Progenitor cell of endocrine pancreas (in vitro differentiated cells): ENCODE measurements around the gene PACC1. TPM values are rescaled to one million over a fixed set of nuclear protein-coding genes. Genes with fewer than 3 reads are reported as not detected.
A peak's percentile ranks its signal among the peaks of the same experiment; 100 is the strongest.

Source experiments
- DNase-seq: peaks from one replicate; pipeline ENCODE4 v3.0.0; 2021; ENCODE audit warnings: low spot score; ENCODE audit not compliant: unreplicated experiment
- H3K27ac Mint-ChIP-seq: 2 replicates; pipeline ENCODE4 v1.8.0; 2021; ENCODE audit warnings: mild to moderate bottlenecking, moderate library complexity, mixed read lengths
- H3K27me3 Mint-ChIP-seq: 2 replicates; pipeline ENCODE4 v1.8.0; 2021; ENCODE audit warnings: mixed read lengths
- H3K36me3 Mint-ChIP-seq: 2 replicates; pipeline ENCODE4 v1.8.0; 2022; ENCODE audit warnings: mixed read lengths; ENCODE audit not compliant: insufficient read depth
- H3K4me1 Mint-ChIP-seq: 2 replicates; pipeline ENCODE4 v1.8.0; 2021; ENCODE audit warnings: low read depth, mixed read lengths
- H3K4me3 Mint-ChIP-seq: 2 replicates; pipeline ENCODE4 v1.8.0; 2021; ENCODE audit warnings: low read depth, mild to moderate bottlenecking, moderate library complexity, mixed read lengths
- H3K9me3 Mint-ChIP-seq: 2 replicates; pipeline ENCODE4 v1.8.0; 2021; ENCODE audit warnings: low read depth, mixed read lengths
- CTCF ChIP-seq: fragments of 200-600 bp; sonication (generic); IDR thresholded peaks from one replicate; pipeline ENCODE4 v1.5.0; 2021; ENCODE audit warnings: antibody characterized with exemption, mild to moderate bottlenecking; ENCODE audit not compliant: unreplicated experiment
- total RNA-seq: library from RNA; stranded (reverse); gene quantifications from 2 replicates; pipeline ENCODE4 v1.2.1, GENCODE V29; 2021

The PACC1 gene
- total RNA-seq, 1 donor from 2014 or later = 24.5 TPM

- no peak overlapping the region for H3K27ac Mint-ChIP-seq
Observed at GRCh38 chr1:212437179-212437798, 22.6 kb upstream of the PACC1 start.

GRCh38 chr1:212434992-212435391, 20.3 kb upstream of the PACC1 start:
- H3K9me3 Mint-ChIP-seq = no peaks in the 10 kb centered on the region
- H3K36me3 Mint-ChIP-seq = peaks cover 2% of the 10 kb centered on the region
- no peak for TF ChIP-seq CTCF
- DNase-seq = no peak
- H3K27ac Mint-ChIP-seq = no peak overlapping the region
- peaks cover 18% of the 10 kb centered on the region for H3K4me1 Mint-ChIP-seq
- no peak overlapping the region for H3K4me3 Mint-ChIP-seq
- H3K27me3 Mint-ChIP-seq = no peaks in the 10 kb centered on the region

More at GRCh38 chr1:212437179-212437798, 22.6 kb upstream of the PACC1 start:
- H3K27me3 Mint-ChIP-seq = no peaks in the 10 kb centered on the region
- peaks cover 2% of the 10 kb centered on the region for H3K4me1 Mint-ChIP-seq
- no peaks in the 10 kb centered on the region for H3K9me3 Mint-ChIP-seq
- H3K36me3 Mint-ChIP-seq = peaks cover 2% of the 10 kb centered on the region
- H3K4me3 Mint-ChIP-seq = no peak overlapping the region
- no peak for TF ChIP-seq CTCF
- no peak for DNase-seq

GRCh38 chr1:212433577-212434462, 19.1 kb upstream of the PACC1 start:
- DNase-seq = no peak

GRCh38 chr1:212432661-212433576, 18.2 kb upstream of the PACC1 start, which contains the start of gene NENF:
TSS of gene NENF (plus strand) at chr1:212432920. CDS start at chr1:212432944, 24 bp downstream.
- TF ChIP-seq CTCF = no peak
- peak; percentile 44 for DNase-seq
- Mint-ChIP-seq H3K27ac (peak within 1 kb of the TSS; percentile 33), H3K27me3 (no peaks in the 10 kb centered on the region), H3K36me3 (peaks cover 2% of the 10 kb centered on the region), H3K4me3 (peak within 1 kb of the TSS; percentile 77), H3K4me1 (peaks cover 20% of the 10 kb centered on the region), H3K9me3 (no peaks in the 10 kb centered on the region)

More at GRCh38 chr1:212433577-212434462, 19.1 kb upstream of the PACC1 start:
- Mint-ChIP-seq H3K36me3 (peaks cover 2% of the 10 kb centered on the region), H3K27ac (no peak overlapping the region), H3K4me1 (peaks cover 20% of the 10 kb centered on the region), H3K27me3 (no peaks in the 10 kb centered on the region), H3K9me3 (no peaks in the 10 kb centered on the region), H3K4me3 (peak overlapping the region; percentile 77)
- TF ChIP-seq CTCF = no peak
